Amygdala (tissue), 56 donors: ENCODE data around the gene A4GALT.
A peak's percentile ranks its signal among the peaks of the same experiment; 100 is the strongest.

Source experiments
- DNase-seq, 56 donors: peaks; one replicate each; lab custom pipeline; 2025; lab: John Stamatoyannopoulos, UW

A4GALT gene

DNA sequence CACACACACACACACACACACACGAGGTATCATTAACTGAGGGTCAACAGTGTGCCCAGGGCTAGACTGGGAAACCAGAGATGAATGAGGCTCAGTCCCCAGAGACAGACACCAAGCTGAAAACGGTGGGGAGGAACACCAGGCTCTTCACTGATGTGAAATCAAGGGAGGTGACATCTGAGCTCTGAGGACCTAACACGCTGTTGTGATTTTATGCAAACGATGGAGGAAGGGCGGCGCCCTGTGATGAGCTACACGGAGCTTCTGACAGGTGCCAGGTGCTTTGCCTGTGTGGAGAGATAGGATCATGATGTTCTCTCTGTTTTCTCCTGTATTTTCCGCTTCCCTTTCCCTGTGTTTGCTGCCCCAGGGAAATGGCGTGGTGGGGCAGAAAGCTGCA, 65.0 kb downstream of the A4GALT start:
- no peak for DNase-seq

DNA sequence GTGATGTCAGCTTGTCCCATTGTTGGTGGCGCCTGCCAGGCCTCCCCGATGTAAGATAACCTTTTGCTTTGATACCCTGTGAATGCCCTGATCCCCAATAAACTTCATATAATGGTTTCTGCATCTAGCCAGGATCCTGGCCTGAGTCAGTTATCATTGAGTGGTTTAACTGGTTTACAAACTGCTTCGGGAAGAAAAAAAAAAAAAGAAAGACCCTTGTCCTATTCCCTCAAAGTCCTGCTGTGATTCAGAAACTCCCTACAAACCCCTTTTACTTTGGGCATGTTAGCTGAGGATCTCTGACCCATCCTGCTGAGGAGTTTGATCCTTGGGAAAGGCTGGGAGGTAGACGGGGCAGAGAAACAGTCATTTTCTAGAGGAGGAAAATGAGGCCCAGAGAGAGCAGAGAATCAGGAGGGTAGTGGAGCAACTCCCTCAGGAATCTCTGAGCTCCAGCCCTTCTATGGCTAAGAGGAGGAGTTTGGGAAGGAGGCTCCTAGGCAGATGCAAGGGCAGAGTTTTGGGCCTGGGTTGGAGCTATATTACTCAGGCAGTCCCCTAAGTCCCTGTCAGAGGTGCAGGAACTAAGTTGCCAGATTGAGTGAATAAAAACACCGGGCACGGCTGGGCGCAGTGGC, 66.1 kb downstream of the A4GALT start:
- DNase-seq = no peak

DNA sequence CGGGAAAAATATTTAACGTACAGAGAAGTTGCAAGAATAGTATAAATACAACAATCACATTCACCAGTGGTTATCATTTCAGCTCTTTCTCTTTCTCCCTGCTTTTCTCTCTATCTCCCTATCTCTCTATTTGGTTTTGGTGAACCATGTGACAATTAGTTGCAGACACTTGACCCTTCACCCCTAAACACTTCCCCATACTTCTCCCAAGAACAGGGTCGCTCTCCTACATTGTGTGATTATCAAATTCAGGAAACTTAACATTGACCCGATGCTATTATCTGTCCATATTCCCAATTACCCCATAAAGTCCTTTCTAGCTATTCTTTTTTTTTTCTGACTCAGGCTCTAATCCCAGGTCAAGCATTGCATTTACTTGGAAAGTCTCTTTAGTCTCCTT, 66.7 kb downstream of the A4GALT start:
- DNase-seq = no peak

DNA sequence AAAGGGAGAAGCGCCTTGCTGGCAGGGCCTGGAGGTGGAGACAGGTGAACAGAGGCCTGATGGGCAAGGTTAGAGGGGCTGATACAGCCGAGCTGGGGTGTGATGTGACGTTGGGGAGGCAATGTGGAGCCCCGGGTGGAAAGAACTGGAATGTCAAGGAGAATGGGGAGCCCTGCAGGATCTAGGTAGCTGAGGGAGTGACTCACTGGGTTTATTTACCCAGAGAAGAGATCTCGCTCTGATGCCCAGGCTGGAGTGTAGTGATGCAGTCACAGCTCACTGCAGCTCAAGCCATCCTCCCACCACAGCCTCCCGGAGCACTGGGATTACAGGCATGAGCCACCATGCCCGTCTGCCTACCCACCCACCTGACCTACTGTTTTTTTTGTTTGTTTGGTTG, 69.5 kb downstream of the A4GALT start:
- DNase-seq = no peak

DNA sequence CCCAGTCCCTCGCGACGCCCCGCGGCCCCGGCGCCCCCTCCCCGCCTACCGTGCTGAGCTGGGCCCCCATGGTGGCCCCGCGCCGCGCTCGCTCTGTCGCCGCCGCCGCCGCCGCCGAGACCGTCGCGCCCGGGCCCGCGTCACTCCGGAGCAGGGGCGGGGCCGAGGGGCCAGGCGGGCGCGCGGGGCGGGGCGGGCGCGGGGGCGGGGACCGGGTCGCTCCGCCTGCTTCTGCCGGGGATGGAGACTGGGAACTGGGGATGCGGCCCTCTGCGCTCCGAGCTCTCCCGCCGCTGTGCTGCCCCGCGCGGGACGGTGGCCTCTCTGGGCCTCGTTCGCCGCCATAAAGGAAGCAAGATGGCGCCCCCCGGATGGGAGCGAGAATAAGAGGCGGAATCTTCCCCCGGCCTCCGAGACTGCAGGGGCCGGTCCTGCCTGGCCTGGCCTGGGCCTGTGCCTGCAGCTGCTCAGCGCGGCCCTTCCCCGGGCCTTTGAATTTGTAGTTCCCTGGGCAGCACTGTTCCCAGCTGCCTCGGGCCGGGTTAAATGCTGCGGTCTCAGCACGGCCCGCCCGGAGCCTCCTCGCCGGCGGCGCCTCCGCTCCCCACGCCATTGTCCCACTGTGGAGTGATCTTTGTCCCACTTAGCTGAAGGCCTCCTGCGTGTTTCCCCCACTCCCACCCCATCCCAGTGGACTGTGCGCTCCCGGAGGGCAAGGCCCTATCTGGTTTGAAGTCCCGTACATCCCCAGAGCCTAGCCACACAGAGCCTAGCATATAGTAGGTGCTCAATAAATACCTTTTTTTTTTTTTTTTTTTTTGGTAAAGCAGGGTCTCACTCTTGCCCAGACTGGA, 71.2 kb downstream of the A4GALT start, which contains the start of gene CYB5R3:
TSS of gene CYB5R3 (minus strand) at position 147 of the 854 bp plus-strand sequence. CDS start at position 70, 77 bp downstream.
- peak in 54 of 56 donors; percentile 23 to 86 (median 67) for DNase-seq

DNA sequence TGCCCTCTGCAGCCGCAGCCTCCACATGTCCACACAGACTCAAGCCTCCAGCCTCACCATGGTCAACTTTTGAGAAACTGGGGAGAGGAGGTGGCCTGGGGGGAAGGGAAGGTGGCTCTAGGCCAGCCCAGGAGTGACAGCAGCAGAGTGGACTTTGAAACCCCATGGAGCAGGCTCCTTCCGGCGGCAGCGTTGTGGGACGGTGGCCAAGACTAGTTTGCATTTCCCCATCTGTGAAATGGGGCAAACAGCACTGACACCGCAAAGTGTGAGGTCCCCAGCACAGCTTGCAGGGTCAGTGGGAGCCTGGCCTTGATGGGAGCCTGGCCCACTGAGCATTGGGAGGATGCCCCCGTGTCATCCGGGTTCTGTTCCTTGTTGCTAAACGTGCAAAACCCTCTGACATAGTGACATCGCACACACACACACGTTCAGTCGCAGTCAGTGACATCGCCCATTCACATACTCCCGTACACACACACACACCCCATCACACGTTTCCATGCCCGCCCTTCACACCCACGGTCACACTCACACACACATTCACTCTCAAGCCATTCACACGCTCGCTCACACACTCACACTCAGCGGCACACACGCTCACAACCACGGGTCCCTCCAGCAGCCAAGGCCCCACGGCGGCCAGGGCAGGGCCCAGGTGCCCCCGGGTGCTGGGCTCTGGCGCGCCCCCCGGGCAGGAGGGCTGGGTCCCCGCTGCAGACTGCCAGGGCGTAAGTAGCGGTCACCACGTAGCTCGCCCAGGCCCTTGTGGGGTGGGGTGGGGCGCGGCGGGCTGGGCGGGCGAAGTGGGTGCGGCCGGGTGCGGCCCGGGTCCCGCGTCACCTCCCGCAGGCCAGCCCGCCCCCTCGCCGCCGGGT, 72.1 kb downstream of the A4GALT start:
- peak in 18 of 56 donors; percentile 20 to 76 (median 48) for DNase-seq

DNA sequence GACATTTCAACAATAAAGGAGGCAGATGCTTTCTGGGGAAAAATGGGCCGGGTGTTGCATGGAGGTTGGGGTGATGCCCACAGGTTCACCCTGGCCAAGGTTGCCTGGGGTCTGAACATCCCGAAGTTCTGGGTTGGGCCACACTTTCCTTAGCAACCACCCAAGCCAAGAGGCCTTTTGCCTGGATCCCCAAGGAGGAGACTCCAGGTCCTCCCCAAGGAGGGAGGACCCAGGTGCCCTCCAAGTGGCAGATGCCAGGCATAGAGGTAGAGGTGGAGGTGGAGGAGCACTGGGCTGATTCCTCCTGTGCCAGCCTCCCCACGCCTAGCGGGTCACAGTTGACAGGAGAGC, 72.7 kb downstream of the A4GALT start:
- no peak for DNase-seq

DNA sequence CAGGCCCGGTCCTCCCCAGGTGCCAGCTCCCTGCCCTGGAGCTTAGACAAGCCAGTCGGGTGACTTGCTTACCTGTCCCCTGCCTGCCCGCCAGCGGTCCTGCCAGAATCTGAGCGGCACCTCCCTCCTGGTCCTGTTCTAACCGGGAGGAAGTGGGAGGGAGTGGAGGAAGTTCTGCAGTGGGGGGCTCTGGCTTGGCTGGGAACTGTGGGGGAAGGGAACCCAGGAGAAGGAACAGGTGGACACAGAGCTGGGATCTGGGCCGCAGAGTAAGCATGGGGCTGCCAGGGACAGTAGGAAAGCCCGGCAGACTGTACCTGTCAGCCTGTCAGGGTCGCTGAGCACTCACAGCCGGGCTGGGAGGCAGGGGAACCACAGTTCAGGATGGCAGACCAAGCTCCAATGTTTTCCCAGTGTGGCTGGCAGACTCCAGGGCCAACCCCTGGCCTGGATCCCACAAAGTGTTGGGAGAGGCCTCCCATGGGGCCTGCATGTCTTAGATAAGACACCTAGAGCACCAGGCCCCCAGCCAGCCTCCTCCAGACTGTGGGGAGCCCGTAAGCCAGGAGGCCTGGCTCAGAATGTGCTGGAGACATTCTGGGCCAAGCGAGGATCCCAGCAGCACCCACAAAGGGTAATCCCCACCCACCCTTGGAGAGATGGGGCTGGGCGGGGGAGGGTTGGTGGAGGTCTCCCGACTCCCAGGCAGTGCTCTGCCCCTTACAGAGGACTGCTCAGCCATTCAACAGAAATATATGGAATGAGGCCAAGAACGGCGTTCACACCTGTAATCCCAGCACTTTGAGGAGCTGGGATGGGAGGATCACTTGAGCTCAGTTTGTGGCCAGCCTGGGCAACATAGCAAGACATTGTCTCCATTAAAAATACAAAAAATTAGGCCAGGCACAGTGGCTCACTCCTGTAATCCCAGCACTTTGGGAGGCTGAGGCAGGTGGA, 73.8 kb downstream of the A4GALT start:
- peak in 1 of 56 donors; percentile 11 for DNase-seq

DNA sequence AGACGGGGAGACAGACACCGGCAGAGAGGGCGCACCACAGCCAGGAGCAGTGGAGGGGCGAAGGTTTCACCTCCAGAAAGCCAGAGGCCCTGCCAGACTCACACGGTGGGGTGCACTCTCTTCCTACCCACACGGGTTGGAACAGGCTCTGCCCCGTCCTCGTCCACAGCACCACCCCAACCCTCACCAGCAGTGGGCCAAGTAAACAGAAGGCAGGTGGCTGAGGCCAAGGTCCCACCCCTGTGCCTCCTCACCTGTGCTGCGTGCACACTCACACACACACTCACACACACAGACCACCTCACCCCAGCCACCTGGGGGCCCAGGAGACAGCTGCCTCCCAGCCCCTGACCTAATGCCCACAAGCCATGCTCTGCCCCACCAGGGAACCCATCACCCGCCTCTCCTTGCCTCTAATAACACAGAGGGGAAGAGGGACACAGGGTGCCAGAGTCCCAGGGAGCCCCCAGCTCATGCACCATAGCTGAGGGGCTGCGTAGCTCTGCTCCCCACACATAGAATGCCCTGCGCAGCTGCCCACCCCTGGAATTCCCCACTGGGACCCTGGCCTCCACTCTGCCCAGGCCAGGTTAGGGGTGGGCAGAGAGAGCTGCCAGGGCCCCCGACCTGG, 74.6 kb downstream of the A4GALT start:
- no peak for DNase-seq

DNA sequence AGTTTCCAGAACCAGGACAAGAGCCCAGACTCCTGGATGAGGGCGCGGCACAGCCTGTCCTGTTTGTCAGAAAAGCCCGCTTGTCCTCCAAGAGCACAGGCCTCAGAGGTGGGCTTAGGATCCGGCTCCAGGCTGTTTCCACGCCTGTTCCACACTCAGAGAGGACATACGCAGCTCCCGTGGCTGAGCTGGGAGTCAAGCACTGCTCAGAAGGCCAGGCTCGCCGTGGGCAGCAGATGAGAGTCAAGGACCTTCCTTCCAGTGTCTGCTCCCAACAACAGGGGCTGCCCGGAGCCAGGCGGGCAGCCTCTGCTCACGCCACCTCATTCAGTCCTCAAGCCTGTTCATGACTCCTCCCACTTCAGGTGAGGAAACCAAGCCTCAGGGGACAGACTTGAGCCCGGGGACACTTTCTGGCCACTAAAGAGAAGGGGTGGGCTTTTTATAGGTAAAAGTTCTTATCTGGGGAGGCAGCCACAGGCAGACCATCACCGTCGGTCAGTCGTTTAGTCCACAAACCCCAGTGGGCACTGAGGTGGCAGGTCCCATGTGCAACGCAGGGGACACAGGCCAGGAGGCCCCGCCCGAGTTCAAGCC, 75.2 kb downstream of the A4GALT start:
- no peak for DNase-seq

DNA sequence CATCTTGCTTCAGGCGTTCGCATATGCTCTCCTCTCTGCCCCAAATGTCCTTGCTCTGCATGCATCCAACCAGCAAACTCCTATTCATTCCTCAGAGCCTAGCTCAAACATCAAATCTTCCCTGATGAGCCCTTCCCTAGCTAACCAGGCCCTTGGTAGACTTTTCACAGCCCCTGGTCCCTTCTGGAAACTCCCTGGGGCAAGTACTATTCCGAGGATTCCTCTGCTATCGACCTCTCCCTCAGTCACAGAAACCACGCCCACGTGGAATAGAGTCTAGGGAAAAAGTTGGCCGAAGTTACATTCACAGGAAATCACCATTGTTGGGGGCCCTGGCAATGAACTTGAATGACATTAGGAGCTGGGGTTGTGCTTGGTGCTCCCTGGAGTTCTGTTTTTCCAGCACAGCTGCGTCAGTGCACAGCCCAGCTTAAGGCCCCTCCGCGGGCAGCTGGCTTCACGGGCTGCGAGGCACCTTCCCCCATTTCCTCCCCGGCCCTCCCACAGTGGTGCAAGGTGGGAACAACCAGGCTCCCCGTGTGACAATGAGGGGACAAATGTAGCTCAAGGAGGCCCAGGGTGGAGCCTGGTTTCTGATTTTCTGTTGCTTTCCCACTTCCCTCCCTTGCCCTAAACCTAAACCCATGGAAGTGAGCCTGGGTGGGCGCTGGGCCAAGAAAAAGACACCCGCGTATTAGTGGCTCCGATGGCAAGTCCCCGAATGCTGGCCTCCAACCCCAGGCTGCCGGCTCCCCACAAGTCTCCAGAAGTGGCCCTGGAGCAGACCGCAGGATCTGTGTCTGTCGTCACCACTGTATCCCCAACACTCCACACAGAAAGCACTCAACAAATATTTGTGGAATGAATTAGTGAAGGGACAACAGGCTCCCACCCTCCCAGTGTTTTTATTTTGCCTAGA, 76.0 kb downstream of the A4GALT start:
- DNase-seq = peak in 6 of 56 donors; percentile 9 to 69 (median 22)

DNA sequence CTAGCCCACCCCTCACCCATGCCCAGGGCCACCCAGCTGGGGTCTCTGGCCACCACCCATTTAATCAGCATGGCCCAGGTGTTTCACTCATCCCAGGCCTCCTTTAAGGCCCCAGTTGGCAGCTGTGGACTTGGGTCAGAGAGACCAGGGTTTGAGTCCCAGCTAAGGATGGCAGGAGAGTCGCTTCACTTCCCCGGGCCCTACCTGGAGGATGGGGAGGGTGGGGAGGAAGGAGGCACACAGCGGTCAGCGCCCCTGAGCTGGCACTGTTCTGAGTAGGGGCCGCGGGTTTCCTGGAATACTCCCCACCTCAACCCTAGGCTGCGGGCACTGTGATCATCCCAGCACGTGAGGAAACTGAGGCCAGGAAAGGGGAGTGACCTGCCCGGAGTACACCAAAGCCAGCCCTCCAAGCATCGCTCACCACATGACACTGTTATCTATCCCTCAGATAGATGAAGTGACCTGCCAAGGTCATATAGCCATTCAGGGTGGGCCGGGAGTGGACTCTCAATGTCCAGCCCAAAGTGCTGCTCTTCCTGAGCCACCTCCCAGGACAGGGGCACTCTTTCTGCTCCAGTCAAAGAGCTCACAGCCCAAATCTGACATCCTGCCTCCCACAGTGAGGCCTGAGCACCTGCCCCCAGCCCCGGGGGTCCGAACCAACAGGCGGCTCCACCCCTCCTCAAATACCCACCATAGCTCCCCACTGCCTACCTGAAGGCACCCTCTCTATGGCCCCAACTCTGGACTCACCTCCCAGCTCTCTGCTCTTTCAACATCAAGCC, 76.8 kb downstream of the A4GALT start:
- DNase-seq = no peak

DNA sequence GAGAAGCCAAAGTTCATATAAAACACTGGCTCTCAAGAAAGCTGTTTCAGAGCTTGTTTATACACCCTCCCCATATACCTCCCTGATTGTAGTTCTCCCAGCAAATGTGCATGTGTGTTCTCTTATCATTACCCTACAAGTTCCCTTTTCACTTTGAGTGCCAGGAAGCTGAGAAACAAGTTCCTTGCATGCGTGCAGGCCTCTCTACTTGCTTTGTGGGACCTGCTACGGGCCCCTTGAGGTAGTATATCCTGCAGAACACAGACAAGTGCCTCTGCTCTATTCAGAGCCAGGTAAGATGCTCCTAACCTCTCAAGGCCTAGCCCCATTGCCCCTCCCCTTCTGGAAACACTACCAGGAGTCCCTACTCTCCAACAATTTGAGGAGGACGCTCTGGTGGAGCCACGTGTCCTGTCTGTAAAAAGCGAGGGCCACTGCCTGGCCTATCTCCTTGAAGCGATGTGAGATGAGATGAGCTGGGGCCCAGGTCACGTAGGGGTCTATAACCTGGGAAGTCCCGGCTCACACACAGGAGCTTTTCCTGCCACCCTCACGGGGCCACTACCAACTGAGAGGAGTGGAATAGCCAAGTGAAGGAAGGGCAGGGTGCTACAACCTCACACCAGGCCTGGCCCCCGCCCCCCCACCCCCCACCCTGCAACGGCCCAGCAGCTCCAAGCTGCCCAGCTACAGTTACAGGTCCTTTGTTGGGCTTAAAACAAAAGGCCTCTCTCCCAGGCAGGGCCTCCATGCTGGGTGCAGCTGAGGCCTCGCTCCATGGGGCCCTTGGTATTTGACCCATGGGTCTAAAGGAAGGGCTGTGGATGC, 77.7 kb downstream of the A4GALT start:
- no peak for DNase-seq
